HG03196 (cell line): Measurements from ENCODE around the gene PMFBP1.
"Not testable (repeated sequence)": the region's sequence is repeated elsewhere in the genome, so short reads cannot be mapped to it uniquely, and the experiment has no call there.

ENCODE experiments used
- ATAC-seq: cut with Tn5 transposase; IDR thresholded peaks from one replicate; pipeline ENCODE4 v1.9.1; 2021; ENCODE audit not compliant: unreplicated experiment

Gene PMFBP1

DNA sequence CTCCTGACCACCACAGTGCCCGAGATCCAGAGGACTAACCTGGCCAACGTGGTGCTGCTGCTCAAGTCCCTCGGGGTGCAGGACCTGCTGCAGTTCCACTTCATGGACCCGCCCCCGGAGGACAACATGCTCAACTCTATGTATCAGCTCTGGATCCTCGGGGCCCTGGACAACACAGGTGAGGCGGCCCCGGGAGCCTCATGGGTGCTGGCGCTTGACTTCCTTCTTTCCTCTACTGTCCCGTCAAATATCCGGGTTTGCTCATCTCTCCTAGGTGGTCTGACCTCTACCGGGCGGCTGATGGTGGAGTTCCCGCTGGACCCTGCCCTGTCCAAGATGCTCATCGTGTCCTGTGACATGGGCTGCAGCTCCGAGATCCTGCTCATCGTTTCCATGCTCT, 64.6 kb downstream of the PMFBP1 start:
- no peak for ATAC-seq

DNA sequence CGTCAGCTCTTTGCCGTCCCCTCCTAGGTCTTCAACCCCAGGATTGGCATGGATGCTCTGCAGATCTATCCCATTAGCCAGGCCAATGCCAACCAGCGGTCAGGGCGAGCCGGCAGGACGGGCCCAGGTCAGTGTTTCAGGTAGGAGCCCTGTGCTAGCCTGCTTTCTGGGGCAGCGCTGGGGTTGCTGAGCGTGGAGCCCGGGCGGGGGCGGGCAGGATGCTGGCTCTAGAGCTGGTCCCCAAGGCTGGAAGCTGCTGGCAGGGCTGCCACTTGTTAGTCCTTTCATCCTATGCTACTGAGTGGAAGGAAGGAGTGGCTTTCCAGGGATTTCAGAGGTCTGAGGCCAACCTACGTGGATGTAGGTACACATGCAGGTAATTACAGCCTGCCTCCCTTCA, 66.0 kb downstream of the PMFBP1 start:
- no peak for ATAC-seq

DNA sequence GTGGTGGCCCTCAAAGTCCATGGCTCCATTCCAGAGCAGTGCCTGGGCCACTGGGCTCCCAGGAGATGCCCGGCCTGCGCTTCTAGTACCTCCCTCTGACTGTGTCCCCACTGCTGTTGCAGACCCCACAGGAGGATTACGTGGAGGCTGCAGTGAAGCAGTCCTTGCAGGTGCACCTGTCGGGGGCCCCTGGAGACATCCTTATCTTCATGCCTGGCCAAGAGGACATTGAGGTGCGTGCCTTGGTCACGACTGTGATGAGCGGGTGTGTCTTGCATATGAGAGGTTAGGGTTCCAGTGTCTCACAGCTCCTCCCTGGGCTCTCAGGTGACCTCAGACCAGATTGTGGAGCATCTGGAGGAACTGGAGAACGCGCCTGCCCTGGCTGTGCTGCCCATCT, 67.0 kb downstream of the PMFBP1 start:
- ATAC-seq, result no peak

- ATAC-seq, result no peak
These were observed 70.8 kb downstream of the PMFBP1 start for GRCh38 chr16:72101195-72101594.

- peak; percentile 59 for ATAC-seq
These were observed 72.6 kb downstream of the PMFBP1 start for GRCh38 chr16:72099377-72099818.

DNA sequence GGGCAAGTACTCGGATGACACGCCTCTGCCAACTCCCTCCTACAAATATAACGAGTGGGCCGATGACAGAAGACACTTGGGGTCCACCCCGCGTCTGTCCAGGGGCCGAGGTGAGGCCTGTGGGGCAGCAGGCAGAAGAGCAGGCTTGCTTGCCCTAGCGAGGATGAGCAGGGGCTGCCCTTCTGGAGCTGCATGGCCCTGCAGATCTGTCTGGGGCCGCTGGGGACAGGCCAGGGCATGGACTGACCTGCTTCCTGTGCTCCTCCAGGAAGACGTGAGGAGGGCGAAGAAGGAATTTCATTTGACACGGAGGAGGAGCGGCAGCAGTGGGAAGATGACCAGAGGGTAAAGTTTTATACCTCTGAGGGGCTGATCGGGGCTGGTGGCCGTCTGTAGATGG, 73.0 kb downstream of the PMFBP1 start:
- ATAC-seq, result no peak

- ATAC-seq, result no peak
These were observed 77.7 kb downstream of the PMFBP1 start for GRCh38 chr16:72094266-72094610.

DNA sequence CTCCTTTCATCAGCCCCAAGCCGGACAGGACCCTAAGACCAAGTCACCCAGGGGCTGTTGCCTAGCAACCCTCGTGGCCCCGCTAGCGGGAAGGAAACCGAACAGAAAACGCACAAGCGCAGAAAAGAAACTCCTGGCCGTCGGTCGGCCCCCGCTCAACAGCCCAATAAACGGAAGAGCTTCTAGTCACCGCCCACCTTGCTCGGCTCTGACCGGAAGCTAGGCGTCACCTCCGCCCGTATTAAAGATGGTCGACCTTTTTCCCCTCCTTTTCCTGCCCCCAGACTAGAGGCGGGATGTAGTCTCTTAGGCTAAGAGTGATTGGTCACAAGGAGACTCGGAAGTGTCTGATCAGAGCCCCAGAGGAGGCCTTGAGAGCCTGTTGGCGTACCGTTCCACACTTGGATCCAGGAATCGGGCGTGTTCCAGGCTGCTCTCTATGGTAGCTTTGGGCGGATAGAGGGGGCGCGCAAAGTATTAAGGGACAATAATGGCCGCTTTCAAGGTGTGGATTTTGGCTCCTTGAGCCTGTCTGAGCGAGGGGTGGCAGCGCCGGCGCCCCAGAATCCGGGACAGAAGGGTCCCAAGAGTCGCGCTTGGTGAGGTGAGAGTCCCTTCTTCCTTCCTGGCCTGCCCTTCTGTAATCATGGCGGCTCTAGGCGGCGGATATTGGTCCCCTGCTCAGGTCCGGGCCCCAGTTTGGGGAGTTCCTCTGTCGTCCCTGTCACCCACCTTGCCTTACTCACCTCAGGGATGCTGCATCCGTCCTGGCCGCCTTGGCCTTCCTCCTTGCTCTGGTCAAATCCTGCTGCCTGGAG, 78.3 kb downstream of the PMFBP1 start, which contains the start of the genes DHX38 and TXNL4B:
TSS of gene DHX38 (plus strand) at position 400 of the 818 bp plus-strand sequence. CDS start 2,311 bp downstream, outside the sequence.
TSS of gene TXNL4B (minus strand) at position 173 of the 818 bp plus-strand sequence. CDS start 2,871 bp downstream, outside the sequence.
- peak; percentile 98 for ATAC-seq

DNA sequence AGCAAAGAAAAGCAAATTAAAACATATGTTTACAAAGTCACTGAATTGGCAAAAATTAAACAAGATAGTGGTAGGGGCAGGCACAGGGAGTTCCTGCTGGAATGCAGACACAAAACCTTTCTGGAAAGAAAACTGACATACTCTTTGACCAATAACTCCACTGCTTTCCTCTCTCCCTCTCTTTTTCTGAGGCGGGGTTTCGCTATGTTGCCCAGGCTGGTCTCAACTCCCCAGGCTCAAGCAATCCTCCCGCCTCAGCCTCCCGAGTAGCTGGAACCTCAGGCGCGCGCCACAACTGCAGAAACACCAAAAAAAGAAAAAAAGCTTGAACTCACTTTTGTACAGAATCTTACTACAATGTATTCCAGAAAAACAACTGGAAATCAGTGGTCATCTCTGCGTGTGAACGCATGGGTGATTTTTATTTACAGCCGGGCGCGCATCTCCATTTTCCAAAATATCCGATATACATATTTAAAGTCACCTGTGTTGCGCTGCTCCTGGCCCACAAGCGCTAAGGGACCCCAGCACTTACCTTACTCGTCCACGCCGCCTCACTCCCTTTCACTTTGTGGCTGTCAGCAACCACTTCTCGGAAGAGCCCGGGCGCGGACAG, 79.0 kb downstream of the PMFBP1 start:
- ATAC-seq, result no peak

DNA sequence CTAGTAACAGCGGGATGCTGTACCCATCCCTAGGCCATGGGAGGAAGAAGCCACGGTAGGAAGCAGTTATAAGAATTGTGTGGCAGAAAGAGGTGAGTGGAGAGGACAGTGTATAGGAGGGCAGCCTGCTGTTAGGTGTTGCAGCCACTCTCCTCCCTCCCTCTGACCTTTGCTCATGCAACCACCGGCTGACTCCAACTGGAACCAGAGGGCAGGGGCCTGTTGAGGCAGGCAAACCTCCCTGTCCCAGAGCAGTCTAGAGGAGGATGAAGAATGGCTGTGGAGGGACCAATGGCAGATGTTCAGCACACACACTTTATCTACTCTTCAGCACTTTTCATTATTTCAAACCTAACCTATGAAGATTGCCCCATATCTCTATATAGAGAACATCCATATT, 80.7 kb downstream of the PMFBP1 start:
- no peak for ATAC-seq

GRCh38 chr16:72085002-72085401, 87.0 kb downstream of the PMFBP1 start:
- ATAC-seq, result no peak

- no peak for ATAC-seq
These were observed 87.5 kb downstream of the PMFBP1 start for GRCh38 chr16:72084445-72084844.

- no peak for ATAC-seq
These were observed 88.1 kb downstream of the PMFBP1 start for GRCh38 chr16:72083778-72084404.

- ATAC-seq, result not testable (repeated sequence)
These were observed 94.8 kb downstream of the PMFBP1 start for GRCh38 chr16:72076991-72077706.

- ATAC-seq, result not testable (repeated sequence)
These were observed 96.9 kb downstream of the PMFBP1 start for GRCh38 chr16:72075067-72075466.

GRCh38 chr16:72073560-72074230, 98.3 kb downstream of the PMFBP1 start:
- no peak for ATAC-seq

GRCh38 chr16:72072514-72073342, 99.2 kb downstream of the PMFBP1 start:
- no peak for ATAC-seq
